Stimulated activated CD4-positive, alpha-beta T cell treated with anti-CD3 and anti-CD28 coated beads, Interleukin-1b, Interleukin-23, amount 100 ng/mL, for 48 hours (primary cell): ENCODE measurements around the gene THRAP3.
"Not testable (repeated sequence)": the region's sequence is repeated elsewhere in the genome, so short reads cannot be mapped to it uniquely, and the experiment has no call there.

Source experiments
- DNase-seq: peaks from one replicate; pipeline ENCODE4 v3.0.0-alpha.2; 2020

Gene THRAP3

DNA sequence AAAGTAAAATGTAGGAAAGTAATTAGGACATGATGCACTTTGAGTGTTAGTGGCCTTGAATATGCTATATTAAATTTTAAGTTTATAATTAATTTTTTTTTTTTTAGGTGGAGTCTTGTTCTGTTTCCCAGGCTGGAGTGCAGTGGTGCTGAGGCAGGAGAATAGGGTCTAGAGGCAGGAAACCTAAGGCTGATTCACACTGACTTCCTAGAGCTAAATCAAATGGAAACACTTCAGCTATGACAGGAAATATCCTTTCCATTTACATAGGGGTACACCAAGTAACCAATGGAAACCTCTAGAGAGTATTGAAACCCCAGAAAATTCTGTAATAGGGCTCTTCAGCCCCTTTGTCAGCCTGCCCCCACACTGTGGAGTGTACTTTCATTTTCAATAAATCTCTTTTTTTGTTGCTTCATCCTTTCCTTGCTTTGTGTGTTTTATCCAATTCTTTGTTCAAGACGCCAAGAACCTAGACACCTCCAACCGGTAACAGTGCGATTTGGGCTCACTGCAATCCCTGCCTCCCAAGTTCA is 17.9 kb upstream of the THRAP3 start:
- DNase-seq = no peak

- no peak for DNase-seq
Observed at GRCh38 chr1:36207339-36207738, 16.9 kb upstream of the THRAP3 start.

- no peak for DNase-seq
Observed at GRCh38 chr1:36208978-36209703, 15.1 kb upstream of the THRAP3 start.

DNA sequence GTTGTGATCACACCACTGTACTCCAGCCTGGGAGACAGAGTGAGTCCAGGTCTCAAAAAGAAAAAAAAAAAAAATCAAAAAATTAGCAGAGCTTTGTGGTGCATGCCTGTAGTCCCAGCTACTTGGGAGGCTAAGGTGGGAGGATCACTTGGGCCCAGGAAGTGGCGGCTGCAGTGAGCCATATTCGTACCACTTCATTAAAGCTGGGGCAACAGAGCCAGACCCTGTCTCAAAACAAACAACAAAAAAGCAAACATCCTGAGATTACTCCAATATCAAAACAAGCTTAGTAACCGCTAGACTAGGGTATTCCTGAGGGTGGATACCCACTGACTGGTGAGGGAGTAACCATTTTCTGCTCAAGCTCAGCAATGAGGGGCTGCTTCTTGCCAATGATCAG is 12.9 kb upstream of the THRAP3 start:
- no peak for DNase-seq

DNA sequence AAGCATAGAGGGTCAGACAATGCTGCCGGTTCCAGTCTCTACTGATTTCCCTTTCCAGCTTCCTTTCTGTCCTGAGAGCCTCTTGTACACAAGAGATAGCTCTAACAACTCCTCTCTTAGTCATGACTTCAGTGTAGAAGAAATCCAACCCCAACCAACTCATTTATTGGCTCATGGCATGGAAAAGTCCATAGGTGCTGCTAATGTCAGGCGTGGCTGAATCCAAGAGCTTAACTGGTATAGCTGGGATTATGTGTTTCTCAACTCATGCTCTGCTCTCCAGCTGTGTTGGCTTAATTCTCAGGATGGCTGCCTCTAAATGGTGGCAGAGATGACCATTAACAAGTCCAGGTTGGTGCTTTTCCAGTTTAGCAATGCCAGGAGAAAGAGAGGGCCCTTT is 12.4 kb upstream of the THRAP3 start:
- DNase-seq = no peak

DNA sequence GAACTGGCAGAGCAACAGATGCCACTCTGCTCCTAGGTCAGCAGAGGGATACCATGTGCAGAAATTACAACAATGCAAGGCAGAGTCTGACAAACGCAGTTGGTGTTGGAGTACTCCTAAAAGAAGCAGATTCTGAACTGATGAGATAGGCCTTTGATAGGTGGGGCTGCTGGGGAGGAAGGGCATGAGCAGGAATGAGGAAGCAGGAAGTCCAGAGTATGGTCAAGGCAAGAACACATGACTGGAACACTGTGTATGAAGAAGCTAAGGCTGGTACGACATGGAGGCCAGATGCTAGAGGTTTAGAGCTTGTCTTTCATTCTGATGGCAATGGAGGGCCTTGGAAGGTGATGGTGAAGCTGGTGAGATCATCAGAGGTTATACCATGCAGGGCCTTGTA is 11.5 kb upstream of the THRAP3 start:
- no peak for DNase-seq

GRCh38 chr1:36217670-36218069 is 6.6 kb upstream of the THRAP3 start:
- DNase-seq = no peak

DNA sequence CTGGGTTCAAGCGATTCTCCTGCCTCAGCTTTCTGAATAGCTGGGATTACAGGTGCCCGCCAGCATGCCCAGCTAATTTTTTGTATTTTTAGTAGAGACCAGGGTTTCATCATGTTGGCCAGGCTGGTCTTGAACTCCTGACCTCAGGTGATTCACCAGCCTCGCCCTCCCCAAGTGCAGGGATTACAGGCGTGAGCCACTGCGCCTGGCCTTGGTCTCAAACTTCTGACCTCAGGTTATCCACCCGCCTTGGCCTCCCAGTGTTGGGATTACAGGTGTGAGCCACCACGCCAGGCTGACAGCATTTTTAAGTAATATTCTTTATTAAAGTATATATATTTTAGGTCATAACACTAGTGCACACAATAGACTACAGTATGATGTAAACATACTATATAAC is 2.3 kb upstream of the THRAP3 start:
- not testable (repeated sequence) for DNase-seq

- no peak for DNase-seq
Observed at GRCh38 chr1:36222481-36223380, 1.5 kb upstream of the THRAP3 start.

DNA sequence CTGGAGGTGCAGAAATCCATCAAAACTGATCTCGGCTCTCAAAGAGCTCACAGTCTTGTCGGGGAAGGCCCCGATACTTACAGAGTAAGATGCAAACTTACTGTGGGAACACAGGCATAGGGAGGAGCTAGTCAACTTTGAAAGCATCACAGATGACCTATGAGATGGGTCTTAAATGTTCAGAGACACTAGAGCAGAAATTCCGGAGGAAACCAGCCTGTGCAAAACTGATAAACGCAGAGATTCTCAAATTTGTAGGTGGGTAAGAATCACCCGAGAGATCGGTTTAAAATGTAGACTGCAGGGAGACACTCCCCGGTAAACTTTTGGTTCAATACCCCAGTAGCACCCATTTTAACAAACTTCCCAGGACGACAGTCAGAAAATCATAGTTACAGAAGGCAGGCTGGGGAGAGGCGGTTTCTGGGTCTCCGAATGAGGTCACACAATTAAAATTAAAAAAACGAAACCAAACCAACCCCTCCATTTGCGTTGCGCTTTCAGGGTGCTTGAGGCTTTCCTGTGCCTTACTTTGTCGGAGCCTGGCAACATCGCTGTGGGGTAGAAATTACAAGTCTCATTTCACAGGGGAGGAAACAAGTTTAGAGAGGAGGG is 755 bp upstream of the THRAP3 start:
- DNase-seq = peak; percentile 42

GRCh38 chr1:36224537-36225282 is 467 bp downstream of the THRAP3 start:
- no peak for DNase-seq

DNA sequence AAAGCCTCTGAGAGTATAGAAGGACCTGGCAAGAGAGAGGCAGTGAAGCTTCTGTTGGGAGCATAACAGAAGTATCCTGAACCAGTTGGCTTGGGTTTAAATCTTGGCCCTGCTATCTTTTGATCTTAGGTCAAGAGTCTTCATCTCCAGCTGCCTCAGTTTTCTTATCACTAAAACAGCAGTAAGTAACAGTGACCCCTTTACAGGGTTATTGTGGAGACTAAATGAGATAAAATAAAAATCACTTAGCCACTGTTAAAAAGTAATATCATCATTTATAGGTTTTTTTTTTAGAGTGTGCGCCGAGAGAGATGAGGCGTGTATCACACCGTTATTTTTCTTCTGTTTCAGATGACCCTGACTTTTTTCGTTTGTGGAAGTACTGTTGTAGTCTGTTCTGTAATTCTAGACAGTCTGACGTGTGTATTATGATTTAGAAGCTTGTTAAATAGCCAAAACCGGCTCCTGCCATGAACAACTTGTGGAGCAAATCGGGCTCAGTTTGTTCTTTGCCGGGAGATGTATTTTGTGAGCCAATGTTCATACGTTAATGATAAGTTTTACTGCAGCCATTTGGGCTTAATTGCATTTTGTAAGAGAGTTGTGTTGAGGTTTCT is 1.1 kb downstream of the THRAP3 start:
- DNase-seq = no peak

DNA sequence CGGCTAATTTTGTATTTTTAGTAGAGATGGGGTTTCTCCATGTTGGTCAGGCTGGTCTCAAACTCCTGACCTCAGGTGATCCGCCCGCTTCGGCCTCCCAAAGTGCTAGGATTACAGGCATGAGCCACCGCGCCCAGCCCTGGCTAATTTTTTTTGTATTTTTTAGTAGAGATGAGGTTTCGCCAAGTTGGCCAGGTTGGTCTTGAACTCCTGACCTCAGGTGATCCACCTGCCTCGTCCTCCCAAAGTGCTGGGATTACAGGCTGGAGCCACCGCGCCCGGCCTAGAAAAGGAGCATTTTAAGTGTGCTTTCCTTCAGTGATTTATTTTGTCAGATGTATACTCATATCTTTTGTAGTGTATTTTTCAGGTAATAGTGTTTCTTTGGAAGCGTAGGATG is 6.0 kb downstream of the THRAP3 start:
- DNase-seq = not testable (repeated sequence)

DNA sequence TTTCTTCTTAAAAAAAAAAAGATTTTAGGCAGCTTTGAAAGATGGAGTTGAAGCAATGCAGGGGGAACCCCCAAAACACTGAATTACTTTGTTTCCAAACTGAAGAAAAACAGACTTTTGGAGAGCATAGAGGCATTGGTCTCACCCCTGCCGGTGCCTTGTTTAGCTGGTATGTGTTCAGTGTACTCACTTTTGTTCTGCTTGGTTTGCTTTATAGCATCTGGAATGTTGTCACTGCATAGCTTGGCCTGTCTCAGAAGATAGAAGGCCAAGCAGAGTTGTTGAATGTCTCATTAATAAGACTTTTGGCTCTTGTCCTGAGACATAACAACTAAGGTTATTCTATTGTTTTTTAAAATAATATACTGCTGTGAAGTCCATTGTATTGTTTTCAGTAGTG is 6.9 kb downstream of the THRAP3 start:
- no peak for DNase-seq

- no peak for DNase-seq
Observed at GRCh38 chr1:36232212-36233095, 8.2 kb downstream of the THRAP3 start.

DNA sequence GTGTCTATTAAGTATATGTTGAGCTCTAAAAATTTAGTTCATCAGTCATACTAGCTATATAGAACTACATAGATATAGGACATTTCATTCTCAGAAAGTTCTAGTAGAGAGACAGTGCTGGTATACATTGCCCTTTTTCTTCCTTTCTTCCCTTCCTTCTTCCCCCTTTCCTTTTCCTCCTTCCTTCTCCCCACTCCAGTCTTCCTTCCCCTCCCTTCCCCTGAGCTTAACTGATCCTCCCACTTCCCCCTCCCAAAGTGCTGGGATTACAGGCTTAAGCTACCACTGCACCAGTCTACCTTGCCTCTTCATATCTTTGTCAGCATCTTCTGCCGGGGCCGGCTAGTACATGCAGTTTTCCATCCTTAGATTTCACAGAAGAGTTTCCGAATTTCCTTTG is 12.1 kb downstream of the THRAP3 start:
- DNase-seq = no peak

- DNase-seq = no peak
Observed at GRCh38 chr1:36238433-36238832, 14.2 kb downstream of the THRAP3 start.

DNA sequence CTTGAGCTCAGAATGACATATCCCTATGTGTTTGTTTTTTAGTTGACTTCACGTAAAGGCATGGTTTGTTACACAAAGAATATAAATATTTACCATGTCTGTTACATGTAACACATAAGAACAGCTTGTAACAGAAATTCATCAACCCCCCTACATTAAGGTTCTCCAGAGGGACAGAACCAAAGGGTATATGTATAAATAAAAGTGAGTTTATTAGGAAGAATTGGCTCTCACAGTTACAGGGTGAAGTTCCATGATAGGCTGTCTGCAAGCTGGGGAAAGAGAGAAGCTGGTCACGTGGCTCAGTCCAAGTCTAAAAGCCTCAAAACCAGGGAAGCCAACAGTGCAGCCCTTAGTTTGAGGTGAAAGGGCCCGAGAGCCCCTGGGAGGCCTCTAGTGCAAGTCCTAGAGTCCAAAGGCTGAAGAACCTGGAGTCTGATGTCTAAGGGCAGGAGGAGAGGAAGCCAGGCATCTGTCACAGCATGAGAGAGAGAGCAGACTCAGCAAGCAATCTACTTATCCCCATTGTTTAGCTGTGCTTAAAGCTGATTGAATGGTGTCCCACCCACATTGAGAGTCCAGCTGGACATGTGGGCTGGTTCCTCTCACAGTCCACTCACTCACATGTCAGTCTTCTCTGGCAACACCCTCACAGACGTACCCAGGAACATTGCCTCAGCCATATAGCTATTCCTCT is 15.8 kb downstream of the THRAP3 start:
- DNase-seq = no peak

- DNase-seq = no peak
Observed at GRCh38 chr1:36247538-36247937, 23.3 kb downstream of the THRAP3 start.

GRCh38 chr1:36248250-36248894 is 24.1 kb downstream of the THRAP3 start:
- no peak for DNase-seq
